H1 (cell line): ENCODE data around the gene ENO2.
A peak's percentile ranks its signal among the peaks of the same experiment; 100 is the strongest.

Source experiments
- CTCF ChIP-seq, 3 experiments: IDR thresholded peaks; 1 replicate in 2 of 3; 2 replicates in 1 of 3; pipeline versions ENCODE4 v1.5.1 to v1.6.1; 2011; ENCODE audit warnings: low read length in 3 of 3, mild to moderate bottlenecking in 3 of 3, inconsistent platforms in 2 of 3, low read depth in 1 of 3, moderate library complexity in 1 of 3; ENCODE audit not compliant: insufficient read depth in 1 of 3; ENCODE audit errors: control extremely low read depth in 1 of 3
- EP300 ChIP-seq, 2 experiments: IDR thresholded peaks; 1 replicate in 1 of 2; 2 replicates in 1 of 2; pipeline ENCODE4 v1.6.1; 2011 to 2012; ENCODE audit warnings: low read depth in 2 of 2, low read length in 2 of 2, mild to moderate bottlenecking in 2 of 2, borderline replicate concordance in 1 of 2, inconsistent platforms in 1 of 2, moderate library complexity in 1 of 2
- POLR2A ChIP-seq, 2 experiments: IDR thresholded peaks; 1 replicate in 1 of 2; 2 replicates in 1 of 2; pipeline ENCODE4 v1.6.1; 2011; ENCODE audit warnings: low read depth in 2 of 2, low read length in 2 of 2, mild to moderate bottlenecking in 2 of 2; ENCODE audit errors: control extremely low read depth in 1 of 2

GRCh38 chr12:6946033-6946919 lies 31.9 kb downstream of the ENO2 start:
- TF ChIP-seq POLR2A (IDR thresholded peaks at IDR 0.05; ENCODE audit: control extremely low read depth in 1 of 2, low read depth in 2 of 2, low read length in 2 of 2) = peak in 1 of 2 experiments; percentile 46; a peak in 2 of 3 replicates
- TF ChIP-seq EP300 (IDR thresholded peaks at IDR 0.05; ENCODE audit: borderline replicate concordance in 1 of 2, low read depth in 2 of 2, low read length in 2 of 2) = no peak
- TF ChIP-seq CTCF (IDR thresholded peaks at IDR 0.05; ENCODE audit: control extremely low read depth in 1 of 3, insufficient read depth in 1 of 3, low read depth in 1 of 3, low read length in 3 of 3) = peak in 1 of 3 experiments; percentile 17; a peak in 2 of 4 replicates
